H9 (cell line): ENCODE data around the gene ACADSB. TPM values are rescaled to one million over a fixed set of nuclear protein-coding genes. Genes with fewer than 3 reads are reported as not detected.

Experiments
- DNase-seq: peaks from one replicate; pipeline ENCODE4 v3.0.0-alpha.2; 2017
- H2AFZ ChIP-seq: one replicate; pipeline ENCODE4 v1.6.1; 2013; ENCODE audit warnings: mild to moderate bottlenecking, low read length, control low read depth, moderate library complexity
- H2AK5ac ChIP-seq: 2 replicates; pipeline ENCODE4 v1.6.1; 2013; ENCODE audit warnings: low read length, control low read depth, mixed read lengths; ENCODE audit not compliant: insufficient read length
- H2BK120ac ChIP-seq: one replicate; pipeline ENCODE4 v1.6.1; 2013; ENCODE audit warnings: low read depth, mild to moderate bottlenecking, low read length, control low read depth, inconsistent platforms; ENCODE audit not compliant: poor library complexity, severe bottlenecking
- H2BK12ac ChIP-seq: 2 replicates; pipeline ENCODE4 v1.6.1; 2013; ENCODE audit warnings: low read length, control low read depth, mixed read lengths, low read depth; ENCODE audit not compliant: insufficient read length
- H2BK15ac ChIP-seq: 2 replicates; pipeline ENCODE4 v1.6.1; 2013; ENCODE audit warnings: low read depth, low read length, control low read depth
- H2BK20ac ChIP-seq: one replicate; pipeline ENCODE4 v1.6.1; 2013; ENCODE audit warnings: low read depth, mild to moderate bottlenecking, low read length, control low read depth, inconsistent platforms; ENCODE audit not compliant: poor library complexity, severe bottlenecking
- H2BK5ac ChIP-seq: 2 replicates; pipeline ENCODE4 v1.6.1; 2013; ENCODE audit warnings: low read length, control low read depth, mixed read lengths; ENCODE audit not compliant: insufficient read length
- H3K14ac ChIP-seq: 2 replicates; pipeline ENCODE4 v1.6.1; 2013; ENCODE audit warnings: low read length, control low read depth; ENCODE audit not compliant: insufficient read depth
- H3K18ac ChIP-seq: 2 replicates; pipeline ENCODE4 v1.6.1; 2013; ENCODE audit warnings: low read depth, mild to moderate bottlenecking, mixed read lengths, low read length, control low read depth; ENCODE audit not compliant: insufficient read length
- H3K23ac ChIP-seq: 2 replicates; pipeline ENCODE4 v1.6.1; 2013; ENCODE audit warnings: low read length, control low read depth, mixed read lengths, low read depth; ENCODE audit not compliant: insufficient read length
- H3K23me2 ChIP-seq: 2 replicates; pipeline ENCODE4 v1.6.1; 2013; ENCODE audit warnings: low read depth, mild to moderate bottlenecking, mixed read lengths, low read length, control low read depth; ENCODE audit not compliant: insufficient read length, poor library complexity, severe bottlenecking
- H3K27ac ChIP-seq: 2 replicates; pipeline ENCODE4 v1.5.1; 2013; ENCODE audit warnings: low read length, control low read depth, mixed read lengths, low read depth; ENCODE audit not compliant: insufficient read length
- H3K27me3 ChIP-seq: 2 replicates; pipeline ENCODE4 v1.6.1; 2013; ENCODE audit warnings: low read length, control low read depth, inconsistent platforms; ENCODE audit not compliant: insufficient read depth
- H3K4ac ChIP-seq: 2 replicates; pipeline ENCODE4 v1.6.1; 2013; ENCODE audit warnings: low read depth, mild to moderate bottlenecking, control low read depth, inconsistent platforms, low read length, moderate library complexity
- H3K4me1 ChIP-seq: 2 replicates; pipeline ENCODE4 v1.6.1; 2013; ENCODE audit warnings: low read length, control low read depth, inconsistent platforms; ENCODE audit not compliant: insufficient read depth
- H3K4me2 ChIP-seq: 2 replicates; pipeline ENCODE4 v1.6.1; 2013; ENCODE audit warnings: low read length, control low read depth, mixed read lengths; ENCODE audit not compliant: insufficient read length, insufficient read depth
- H3K56ac ChIP-seq: 2 replicates; pipeline ENCODE4 v1.6.1; 2013; ENCODE audit warnings: low read depth, mild to moderate bottlenecking, mixed read lengths, low read length, control low read depth; ENCODE audit not compliant: insufficient read length
- H3K79me1 ChIP-seq: 2 replicates; pipeline ENCODE4 v1.6.1; 2013; ENCODE audit warnings: low read depth, mild to moderate bottlenecking, moderate library complexity, low read length, control low read depth, inconsistent platforms; ENCODE audit not compliant: insufficient read depth, poor library complexity, severe bottlenecking
- H3K79me2 ChIP-seq: 2 replicates; pipeline ENCODE4 v1.6.1; 2013; ENCODE audit warnings: low read length, control low read depth, inconsistent platforms; ENCODE audit not compliant: insufficient read depth
- H3K9ac ChIP-seq: 2 replicates; pipeline ENCODE4 v1.6.1; 2013; ENCODE audit warnings: low read length, control low read depth, mixed read lengths; ENCODE audit not compliant: insufficient read length; ENCODE audit errors: extremely low read depth
- H3K9me3 ChIP-seq: one replicate; pipeline ENCODE4 v1.6.1; 2013; ENCODE audit warnings: low read depth, low read length, inconsistent platforms; ENCODE audit not compliant: control insufficient read depth
- H3T11ph ChIP-seq: one replicate; pipeline ENCODE4 v1.6.1; 2013; ENCODE audit warnings: mild to moderate bottlenecking, low read length, control low read depth, inconsistent platforms
- H4K20me1 ChIP-seq: one replicate; pipeline ENCODE4 v1.6.1; 2013; ENCODE audit not compliant: control insufficient read depth, insufficient read length, insufficient read depth
- H4K5ac ChIP-seq: 2 replicates; pipeline ENCODE4 v1.6.1; 2013; ENCODE audit warnings: low read depth, mild to moderate bottlenecking, mixed read lengths, low read length, control low read depth; ENCODE audit not compliant: insufficient read length
- H4K8ac ChIP-seq: replicated peaks from 2 replicates; pipeline ENCODE4 v1.6.1; 2013; ENCODE audit warnings: low read length, control low read depth, mixed read lengths, low read depth; ENCODE audit not compliant: insufficient read length
- H4K91ac ChIP-seq: 2 replicates; pipeline ENCODE4 v1.6.1; 2013; ENCODE audit warnings: low read depth, mild to moderate bottlenecking, moderate library complexity, mixed read lengths, low read length, control low read depth; ENCODE audit not compliant: insufficient read length
- H3K27ac Mint-ChIP-seq, 3 experiments: 2 replicates in 2 of 3; 3 replicates in 1 of 3; pipeline ENCODE4 v1.8.0; 2020 to 2021; ENCODE audit warnings: mixed read lengths in 3 of 3, mild to moderate bottlenecking in 1 of 3, moderate library complexity in 1 of 3
- H3K27me3 Mint-ChIP-seq: 2 replicates; pipeline ENCODE4 v1.8.0; 2021; ENCODE audit warnings: low read depth, mild to moderate bottlenecking, moderate library complexity, mixed read lengths
- H3K36me3 Mint-ChIP-seq, 3 experiments: 2 replicates in 2 of 3; 3 replicates in 1 of 3; pipeline ENCODE4 v1.8.0; 2020 to 2021; ENCODE audit warnings: low read depth in 3 of 3, mixed read lengths in 3 of 3; ENCODE audit not compliant: insufficient read depth in 1 of 3
- H3K4me1 Mint-ChIP-seq, 2 experiments: 2 replicates each; pipeline ENCODE4 v1.8.0; 2020; ENCODE audit warnings: mixed read lengths in 2 of 2
- H3K4me3 Mint-ChIP-seq, 2 experiments: 2 replicates in 1 of 2; 3 replicates in 1 of 2; pipeline ENCODE4 v1.8.0; 2020 to 2021; ENCODE audit warnings: mild to moderate bottlenecking in 2 of 2, mixed read lengths in 2 of 2, moderate library complexity in 1 of 2
- H3K9me3 Mint-ChIP-seq, 2 experiments: 2 replicates in 1 of 2; 3 replicates in 1 of 2; pipeline ENCODE4 v1.8.0; 2020; ENCODE audit warnings: mild to moderate bottlenecking in 2 of 2, mixed read lengths in 2 of 2, moderate library complexity in 1 of 2
- CTCF ChIP-seq: fragments of 200-600 bp; sonication (generic); conservative IDR thresholded peaks from 3 replicates; pipeline ENCODE4 v1.8.0; 2021; ENCODE audit warnings: antibody characterized with exemption, mild to moderate bottlenecking
- WGBS: extraction: QIAGEN DNeasy Blood & Tissue Kit; methylation state at CpG from one replicate; pipeline ENCODE4 v1.1.7; 2013; ENCODE audit warnings: missing lambda C conversion rate, low lambda C conversion rate, mixed read lengths; ENCODE audit not compliant: insufficient read length; ENCODE audit errors: extremely low coverage; 5-methylcytosine and 5-hydroxymethylcytosine counted together
- total RNA-seq: library from RNA; stranded (reverse); gene quantifications from 2 replicates; pipeline ENCODE4 v1.2.1, GENCODE V29; 2021

Gene ACADSB
- total RNA-seq, 1 experiment from 2014 or later: 35.1 TPM

DNA sequence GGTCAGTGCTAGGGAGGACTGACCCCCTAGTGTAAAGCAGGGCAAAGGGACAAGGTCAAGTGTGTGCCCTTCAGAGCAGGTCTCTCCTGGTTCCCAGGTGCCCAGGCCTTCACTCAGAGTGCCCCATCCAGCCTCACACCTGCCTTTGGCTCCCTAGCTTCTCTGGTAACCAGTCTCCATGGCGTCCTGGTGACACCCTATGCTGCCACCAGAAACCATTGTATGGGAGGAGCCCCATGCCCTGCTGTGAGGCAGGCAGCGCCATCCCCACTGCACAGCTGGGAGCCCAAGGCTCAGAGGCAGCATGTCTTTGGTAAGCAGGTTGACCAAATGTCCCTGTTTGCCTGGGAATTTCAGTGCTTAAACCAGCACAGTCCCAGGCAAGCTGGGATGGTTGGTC lies 93.9 kb downstream of the ACADSB start:
- Histone ChIP-seq H2BK20ac (no peak overlapping the region), H3K9ac (no peak overlapping the region), H3K27me3 (no peaks in the 10 kb centered on the region), H2BK120ac (no peak overlapping the region), H2BK12ac (no peak overlapping the region), H3K18ac (no peak overlapping the region), H3K23me2 (no peaks in the 10 kb centered on the region), H3K4me2 (no peak overlapping the region), H3K79me1 (no peaks in the 10 kb centered on the region), H4K91ac (no peak overlapping the region), H3K4ac (no peak overlapping the region), H4K5ac (no peak overlapping the region), H3K4me1 (no peaks in the 10 kb centered on the region; the same call in 1 of the 2 replicates), H3K56ac (no peak overlapping the region), H4K20me1 (peaks cover 2% of the 10 kb centered on the region), H3T11ph (no peak overlapping the region), H2BK15ac (no peak overlapping the region), H3K23ac (no peak overlapping the region), H2AK5ac (no peak overlapping the region), H4K8ac (no peak overlapping the region), H3K27ac (no peak overlapping the region), H2AFZ (no peak overlapping the region), H3K9me3 (no peaks in the 10 kb centered on the region), H3K79me2 (no peaks in the 10 kb centered on the region), H2BK5ac (no peak overlapping the region), H3K14ac (no peak overlapping the region; the same call in 1 of the 2 replicates)
- Mint-ChIP-seq H3K4me1 (peaks cover 21 to 22% of the 10 kb centered on the region in 2 experiments), H3K9me3 (no peaks in the 10 kb centered on the region), H3K4me3 (no peak overlapping the region), H3K27me3 (peaks cover 9% of the 10 kb centered on the region), H3K36me3 (no peaks in the 10 kb centered on the region; a peak in 1 of 7 replicates), H3K27ac (no peak overlapping the region)
- TF ChIP-seq CTCF: no peak
- no CpG with 5 or more reads among the region's 2 CpGs for WGBS
- peak; percentile 34 for DNase-seq
